GM18517 (cell line): ENCODE data around the gene TNNT3.

Source experiments
- ATAC-seq: cut with Tn5 transposase; IDR thresholded peaks from one replicate; pipeline ENCODE4 v1.9.1; 2021; ENCODE audit warnings: mild to moderate bottlenecking, moderate library complexity; ENCODE audit not compliant: unreplicated experiment

TNNT3 gene

DNA sequence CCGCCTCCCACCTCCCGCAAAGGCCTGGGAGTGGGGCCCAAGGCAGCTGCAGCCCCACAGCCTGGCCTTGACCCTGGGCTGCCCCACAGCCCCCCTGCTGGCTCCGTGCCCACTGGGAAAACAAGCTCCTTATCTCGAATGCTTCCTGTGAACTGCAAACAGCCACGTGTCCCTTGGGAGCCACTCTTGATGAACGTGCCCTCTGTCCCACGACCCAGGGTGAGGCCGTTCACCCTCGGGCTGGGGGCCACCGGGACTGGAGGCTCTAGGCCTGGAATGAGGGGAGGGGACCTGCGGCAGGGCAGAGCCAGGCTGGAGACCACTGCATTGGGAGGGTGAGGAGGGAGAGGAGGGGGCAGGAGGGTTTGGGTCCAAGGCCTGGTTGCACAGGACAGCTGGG is 68.7 kb downstream of the TNNT3 start:
- ATAC-seq, result no peak
